ENCODE measurements around the gene CLASP2.

The CLASP2 gene

DNA sequence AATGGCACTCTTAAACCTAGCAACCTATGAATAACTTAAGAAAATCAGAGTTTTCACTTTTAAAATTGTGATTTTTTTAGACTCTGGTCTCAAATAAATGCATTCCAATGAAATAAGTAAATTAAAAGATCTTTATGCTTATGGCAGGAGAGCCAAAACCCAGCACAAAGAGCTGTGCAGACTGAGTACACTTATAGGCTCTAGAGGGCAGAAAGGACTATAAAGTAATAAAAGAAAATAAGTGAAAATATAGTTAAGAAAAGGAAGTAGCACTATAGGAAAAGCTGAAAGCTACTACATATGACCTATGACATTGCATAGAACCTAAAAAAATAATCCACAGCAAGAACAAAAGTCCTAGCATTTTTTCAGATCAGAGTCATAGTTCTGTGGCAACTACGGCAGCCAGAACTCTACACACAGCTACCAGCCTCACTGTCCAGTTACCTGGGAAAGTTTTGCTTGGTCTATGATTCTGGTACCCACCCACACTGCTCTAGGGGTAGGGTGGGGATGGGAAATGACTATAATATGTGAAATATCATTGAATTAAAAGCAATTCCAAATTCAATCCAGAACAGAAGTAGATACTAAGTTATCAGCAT is 30.5 kb downstream of the CLASP2 start (continued):
- TF ChIP-seq, protein P1, sequence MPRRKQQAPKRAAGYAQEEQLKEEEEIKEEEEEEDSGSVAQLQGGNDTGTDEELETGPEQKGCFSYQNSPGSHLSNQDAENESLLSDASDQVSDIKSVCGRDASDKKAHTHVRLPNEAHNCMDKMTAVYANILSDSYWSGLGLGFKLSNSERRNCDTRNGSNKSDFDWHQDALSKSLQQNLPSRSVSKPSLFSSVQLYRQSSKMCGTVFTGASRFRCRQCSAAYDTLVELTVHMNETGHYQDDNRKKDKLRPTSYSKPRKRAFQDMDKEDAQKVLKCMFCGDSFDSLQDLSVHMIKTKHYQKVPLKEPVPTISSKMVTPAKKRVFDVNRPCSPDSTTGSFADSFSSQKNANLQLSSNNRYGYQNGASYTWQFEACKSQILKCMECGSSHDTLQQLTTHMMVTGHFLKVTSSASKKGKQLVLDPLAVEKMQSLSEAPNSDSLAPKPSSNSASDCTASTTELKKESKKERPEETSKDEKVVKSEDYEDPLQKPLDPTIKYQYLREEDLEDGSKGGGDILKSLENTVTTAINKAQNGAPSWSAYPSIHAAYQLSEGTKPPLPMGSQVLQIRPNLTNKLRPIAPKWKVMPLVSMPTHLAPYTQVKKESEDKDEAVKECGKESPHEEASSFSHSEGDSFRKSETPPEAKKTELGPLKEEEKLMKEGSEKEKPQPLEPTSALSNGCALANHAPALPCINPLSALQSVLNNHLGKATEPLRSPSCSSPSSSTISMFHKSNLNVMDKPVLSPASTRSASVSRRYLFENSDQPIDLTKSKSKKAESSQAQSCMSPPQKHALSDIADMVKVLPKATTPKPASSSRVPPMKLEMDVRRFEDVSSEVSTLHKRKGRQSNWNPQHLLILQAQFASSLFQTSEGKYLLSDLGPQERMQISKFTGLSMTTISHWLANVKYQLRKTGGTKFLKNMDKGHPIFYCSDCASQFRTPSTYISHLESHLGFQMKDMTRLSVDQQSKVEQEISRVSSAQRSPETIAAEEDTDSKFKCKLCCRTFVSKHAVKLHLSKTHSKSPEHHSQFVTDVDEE (CRISPR knock-in tag; IDR thresholded peaks at IDR 0.05): no peak
- TF ChIP-seq GLIS3 (CRISPR knock-in tag; IDR thresholded peaks at IDR 0.05) (no peak), PPARA (CRISPR knock-in tag; IDR thresholded peaks at IDR 0.05; ENCODE audit: borderline replicate concordance) (no peak), ZNF8 (CRISPR knock-in tag; IDR thresholded peaks at IDR 0.05) (no peak)
- TF ChIP-seq, protein P2, sequence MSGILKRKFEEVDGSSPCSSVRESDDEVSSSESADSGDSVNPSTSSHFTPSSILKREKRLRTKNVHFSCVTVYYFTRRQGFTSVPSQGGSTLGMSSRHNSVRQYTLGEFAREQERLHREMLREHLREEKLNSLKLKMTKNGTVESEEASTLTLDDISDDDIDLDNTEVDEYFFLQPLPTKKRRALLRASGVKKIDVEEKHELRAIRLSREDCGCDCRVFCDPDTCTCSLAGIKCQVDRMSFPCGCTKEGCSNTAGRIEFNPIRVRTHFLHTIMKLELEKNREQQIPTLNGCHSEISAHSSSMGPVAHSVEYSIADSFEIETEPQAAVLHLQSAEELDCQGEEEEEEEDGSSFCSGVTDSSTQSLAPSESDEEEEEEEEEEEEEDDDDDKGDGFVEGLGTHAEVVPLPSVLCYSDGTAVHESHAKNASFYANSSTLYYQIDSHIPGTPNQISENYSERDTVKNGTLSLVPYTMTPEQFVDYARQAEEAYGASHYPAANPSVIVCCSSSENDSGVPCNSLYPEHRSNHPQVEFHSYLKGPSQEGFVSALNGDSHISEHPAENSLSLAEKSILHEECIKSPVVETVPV (CRISPR knock-in tag; IDR thresholded peaks at IDR 0.05): no peak

DNA sequence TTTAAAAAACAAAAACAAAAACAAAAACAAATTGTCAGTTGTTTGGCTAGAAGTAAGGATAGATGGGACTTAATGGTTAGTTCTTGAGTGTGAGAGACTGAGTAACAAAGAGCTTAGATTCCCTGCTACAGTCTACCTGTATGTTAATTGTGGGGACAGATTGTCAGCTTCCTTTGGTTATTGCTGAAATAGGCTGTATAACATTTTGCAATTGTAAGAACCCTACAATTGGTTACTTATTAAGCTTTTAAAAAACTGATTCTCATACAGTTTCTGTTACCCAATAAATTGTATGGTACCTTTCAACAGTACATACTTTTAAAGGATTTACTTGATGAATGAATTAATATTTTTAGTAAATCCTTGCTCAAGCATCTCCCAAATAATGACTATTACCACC is 35.3 kb downstream of the CLASP2 start:
- ATAC-seq: no peak
- TF ChIP-seq ESRRG (CRISPR knock-in tag; IDR thresholded peaks at IDR 0.05) (no peak), BACH2 (CRISPR knock-in tag; IDR thresholded peaks at IDR 0.05; ENCODE audit: borderline replicate concordance) (no peak), ZFP3 (CRISPR knock-in tag; IDR thresholded peaks at IDR 0.05) (no peak), GLIS3 (CRISPR knock-in tag; IDR thresholded peaks at IDR 0.05) (no peak), PPARA (CRISPR knock-in tag; IDR thresholded peaks at IDR 0.05; ENCODE audit: borderline replicate concordance) (no peak), TOX (CRISPR knock-in tag; IDR thresholded peaks at IDR 0.05; ENCODE audit: borderline replicate concordance) (no peak), POU6F1 (CRISPR knock-in tag; IDR thresholded peaks at IDR 0.05; ENCODE audit: borderline replicate concordance, low read depth) (no peak), CREB5 (CRISPR knock-in tag; IDR thresholded peaks at IDR 0.05; ENCODE audit: low read depth) (no peak), ISL1 (CRISPR knock-in tag; IDR thresholded peaks at IDR 0.05) (no peak), ZNF8 (CRISPR knock-in tag; IDR thresholded peaks at IDR 0.05) (no peak), SNAI2 (CRISPR knock-in tag; IDR thresholded peaks at IDR 0.05) (no peak), ARNTL (CRISPR knock-in tag; IDR thresholded peaks at IDR 0.05; ENCODE audit: borderline replicate concordance, low read depth) (no peak)
- TF ChIP-seq, protein P1 (CRISPR knock-in tag; IDR thresholded peaks at IDR 0.05): no peak

- TF ChIP-seq ISL1 (CRISPR knock-in tag; IDR thresholded peaks at IDR 0.05) (no peak), PPARA (CRISPR knock-in tag; IDR thresholded peaks at IDR 0.05; ENCODE audit: borderline replicate concordance) (no peak), ESRRG (CRISPR knock-in tag; IDR thresholded peaks at IDR 0.05) (no peak), ZC3H10 (CRISPR knock-in tag; IDR thresholded peaks at IDR 0.05) (no peak), ARNTL (CRISPR knock-in tag; IDR thresholded peaks at IDR 0.05; ENCODE audit: borderline replicate concordance, low read depth) (no peak), ZNF70 (CRISPR knock-in tag; IDR thresholded peaks at IDR 0.05) (no peak), CSDC2 (CRISPR knock-in tag; IDR thresholded peaks at IDR 0.05) (no peak), ZFP3 (CRISPR knock-in tag; IDR thresholded peaks at IDR 0.05) (no peak), ZNF8 (CRISPR knock-in tag; IDR thresholded peaks at IDR 0.05) (no peak)
- TF ChIP-seq, protein P1 (CRISPR knock-in tag; IDR thresholded peaks at IDR 0.05): no peak
- no peak for ATAC-seq
Observed at GRCh38 chr3:33681667-33682066, 36.4 kb downstream of the CLASP2 start.

All from SK-N-SH treated with all-trans-retinoic acid at 6 μM for 48 hours (cell line).